ENCODE results near the gene ENOSF1. TPM values are rescaled to one million over a fixed set of nuclear protein-coding genes. Genes with fewer than 3 reads are reported as not detected.

Gene ENOSF1
- total RNA-seq, 2 experiments from 2014 or later: 67.2 to 70.3 TPM

Other genes starting within 250 kb of the ENOSF1 start
- gene COLEC12, start 211.9 kb downstream of the ENOSF1 start, total RNA-seq: not detected
- gene CETN1, start 132.2 kb downstream of the ENOSF1 start, total RNA-seq: not detected
- gene CLUL1, start 115.6 kb downstream of the ENOSF1 start, total RNA-seq: not detected
- gene TYMS, start 55.0 kb downstream of the ENOSF1 start, total RNA-seq: 100 to 1,000 TPM; 421 to 478 TPM
- 10 to 100 TPM in 1 of 2 experiments, 1 to 10 TPM in 1; 9.2 to 10.1 TPM for gene YES1, start 99.6 kb upstream of the ENOSF1 start, total RNA-seq
- not detected for gene ADCYAP1, start 192.2 kb upstream of the ENOSF1 start, total RNA-seq